GM12872 (cell line): ENCODE data around the gene CASP9.

Experiments used
- CTCF ChIP-seq: IDR thresholded peaks from 3 replicates; pipeline ENCODE4 v1.5.1; 2011; ENCODE audit warnings: low read depth, mild to moderate bottlenecking, low read length, moderate library complexity; ENCODE audit not compliant: insufficient read depth

CASP9 gene

GRCh38 chr1:15525050-15526020 is 1.3 kb upstream of the CASP9 start:
- no peak for TF ChIP-seq CTCF

- TF ChIP-seq CTCF, result no peak
Measured at GRCh38 chr1:15524283-15525049, 451 bp upstream of the CASP9 start.

- TF ChIP-seq CTCF, result no peak
Measured at GRCh38 chr1:15523104-15524020, 653 bp downstream of the CASP9 start.

- TF ChIP-seq CTCF, result no peak
Measured at GRCh38 chr1:15522551-15522950, 1.5 kb downstream of the CASP9 start.

GRCh38 chr1:15519625-15520024 is 4.4 kb downstream of the CASP9 start:
- no peak for TF ChIP-seq CTCF

GRCh38 chr1:15515022-15515663 is 8.9 kb downstream of the CASP9 start:
- no peak for TF ChIP-seq CTCF
